GM06990 (cell line): ENCODE measurements around the gene GTPBP3.

ENCODE experiments used
- DNase-seq: peaks from one replicate; pipeline ENCODE4 v3.0.0-alpha.2; 2011; ENCODE audit not compliant: insufficient read length; ENCODE audit errors: extremely low read depth
- H3K27me3 ChIP-seq: replicated peaks from 2 replicates; pipeline ENCODE4 v1.6.0; 2011; ENCODE audit warnings: low read length; ENCODE audit not compliant: control insufficient read depth, insufficient read depth
- H3K36me3 ChIP-seq: 2 replicates; pipeline ENCODE4 v1.5.1; 2011; ENCODE audit warnings: low read length; ENCODE audit not compliant: control insufficient read depth, insufficient read depth
- H3K4me3 ChIP-seq: replicated peaks from 2 replicates; pipeline ENCODE4 v1.5.1; 2011; ENCODE audit warnings: low read depth, mild to moderate bottlenecking, control low read depth, low read length
- CTCF ChIP-seq: IDR thresholded peaks from 2 replicates; pipeline ENCODE4 v1.5.1; 2011; ENCODE audit warnings: low read length, control low read depth, mild to moderate bottlenecking, inconsistent platforms; ENCODE audit not compliant: insufficient read depth, poor library complexity, severe bottlenecking

The GTPBP3 gene

GRCh38 chr19:17380426-17381138 is 43.2 kb downstream of the GTPBP3 start:
- no peak for DNase-seq
- Histone ChIP-seq H3K4me3 (no peak overlapping the region), H3K27me3 (no peaks in the 10 kb centered on the region), H3K36me3 (no peaks in the 10 kb centered on the region)
- TF ChIP-seq CTCF, result no peak

- H3K36me3 ChIP-seq, result no peaks in the 10 kb centered on the region
- peak; percentile 65 for DNase-seq
- H3K27me3 ChIP-seq, result no peaks in the 10 kb centered on the region
- peak; percentile 97 for TF ChIP-seq CTCF
- H3K4me3 ChIP-seq, result no peak overlapping the region
These were observed 48.7 kb downstream of the GTPBP3 start for GRCh38 chr19:17385878-17386611.

GRCh38 chr19:17389288-17389687 is 51.9 kb downstream of the GTPBP3 start:
- H3K27me3 ChIP-seq, result no peaks in the 10 kb centered on the region
- H3K4me3 ChIP-seq, result no peak overlapping the region
- H3K36me3 ChIP-seq, result no peaks in the 10 kb centered on the region
- DNase-seq, result no peak
- TF ChIP-seq CTCF, result no peak

GRCh38 chr19:17389957-17390664 is 52.8 kb downstream of the GTPBP3 start:
- Histone ChIP-seq H3K27me3 (no peaks in the 10 kb centered on the region), H3K4me3 (peak overlapping the region; percentile 53), H3K36me3 (no peaks in the 10 kb centered on the region)
- DNase-seq, result no peak
- peak; percentile 5 for TF ChIP-seq CTCF

GRCh38 chr19:17390665-17391370 is 53.5 kb downstream of the GTPBP3 start:
- no peaks in the 10 kb centered on the region for H3K36me3 ChIP-seq
- peak; percentile 54 for TF ChIP-seq CTCF
- peak overlapping the region; percentile 53 for H3K4me3 ChIP-seq
- H3K27me3 ChIP-seq, result no peaks in the 10 kb centered on the region
- peak; percentile 93 for DNase-seq
